PC-9 (cell line): ENCODE measurements around the gene PRR14.

Source experiments
- CTCF ChIP-seq: fragments of 200-600 bp; sonication (generic); conservative IDR thresholded peaks from 2 replicates; pipeline ENCODE4 v1.6.1; 2017; ENCODE audit warnings: mixed run types, antibody characterized with exemption, mild to moderate bottlenecking, moderate library complexity
- EZH2 ChIP-seq: fragments of 200-600 bp; sonication (generic); IDR thresholded peaks from 2 replicates; pipeline ENCODE4 v1.8.0; 2017; ENCODE audit warnings: antibody characterized with exemption, low read depth

- TF ChIP-seq CTCF (no peak), EZH2 (no peak)
These were observed 49.7 kb downstream of the PRR14 start for GRCh38 chr16:30700491-30700890.
